Measurements from ENCODE around the gene TAF1A.
"Not testable (repeated sequence)": the region's sequence is repeated elsewhere in the genome, so short reads cannot be mapped to it uniquely, and the experiment has no call there.

TAF1A gene

DNA sequence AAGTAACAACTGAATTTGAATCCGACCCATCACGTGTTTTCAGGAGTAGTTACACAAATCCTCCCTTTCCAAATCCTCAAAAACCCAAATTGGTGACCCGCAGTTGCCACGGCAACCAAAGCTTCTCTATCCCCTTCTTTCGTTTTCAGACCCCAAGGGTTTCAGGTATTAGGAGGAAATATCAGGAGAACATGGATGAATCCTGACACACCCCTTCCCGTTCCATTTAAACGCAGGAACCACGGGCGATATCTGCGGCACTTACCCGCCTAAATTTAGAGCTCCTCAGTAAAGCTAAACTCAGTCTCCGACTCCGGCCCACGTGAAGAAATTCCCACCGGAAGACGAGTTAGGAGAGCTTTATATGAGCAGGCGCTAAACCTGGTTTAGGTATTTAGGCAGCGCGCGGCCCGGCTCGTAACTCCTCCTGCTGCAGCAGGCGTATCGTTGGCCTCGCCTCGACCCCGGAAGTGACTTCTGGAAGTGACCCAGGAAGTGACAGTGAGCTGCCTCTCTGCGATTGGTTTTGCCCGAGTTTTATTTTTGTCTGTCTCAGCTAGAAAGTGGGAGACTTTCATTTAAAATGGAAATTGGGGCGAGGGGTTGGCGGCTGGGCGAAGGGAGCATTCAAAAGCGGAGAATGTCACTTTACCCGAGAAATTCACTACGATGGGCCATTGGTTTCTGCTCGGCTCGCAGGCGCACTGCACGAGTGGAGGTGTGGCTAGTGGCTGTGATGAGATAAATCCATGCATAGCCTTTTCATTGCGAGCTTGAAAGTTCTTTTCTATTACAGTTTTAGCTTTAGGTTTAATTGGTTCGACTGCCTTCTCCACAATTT, at the start of gene TAF1A:
Gene TAF1A, minus strand, starts transcription at position 472 of the 841 bp plus-strand sequence.
- DNase-seq: peak; percentile 96

DNA sequence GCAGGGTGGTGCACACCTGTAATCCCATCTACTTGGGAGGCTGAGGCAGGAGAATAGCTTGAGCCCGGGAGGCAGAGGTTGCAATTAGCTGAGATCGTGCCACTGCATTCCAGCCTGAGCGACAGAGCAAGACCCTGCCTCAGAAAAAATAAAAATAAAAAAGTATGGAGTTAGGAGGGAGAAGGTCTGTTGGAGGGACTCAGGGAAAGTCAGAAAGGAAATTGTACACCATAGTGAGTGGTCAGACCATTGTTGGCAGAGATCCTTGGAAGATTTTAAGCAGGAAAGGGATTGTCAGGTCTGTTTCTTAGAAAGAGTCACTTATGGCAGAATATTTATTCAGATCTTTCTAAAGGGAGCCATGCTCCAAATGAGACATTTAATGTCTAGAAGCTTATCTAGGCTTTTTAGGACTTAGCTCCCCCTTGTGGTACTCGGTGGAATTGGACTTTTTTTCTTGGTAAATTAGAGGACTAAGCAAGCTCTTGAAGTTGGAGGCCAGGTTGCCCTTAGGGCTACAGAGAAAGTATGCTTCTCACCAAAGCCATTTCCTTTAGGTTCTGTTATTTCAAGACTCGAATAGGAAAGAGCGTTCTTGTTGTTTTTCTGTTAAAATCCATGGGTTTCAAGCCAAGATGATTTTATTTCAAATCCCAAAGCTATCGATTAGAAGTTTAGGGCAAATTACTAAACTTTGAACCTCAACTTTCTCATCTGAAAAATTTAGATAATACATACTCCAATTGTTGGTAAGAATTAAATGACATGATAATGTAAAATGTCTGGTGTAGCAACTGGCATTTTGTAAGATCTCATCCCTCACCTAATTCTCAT, 44.7 kb upstream of the TAF1A start:
- peak; percentile 88 for DNase-seq

DNA sequence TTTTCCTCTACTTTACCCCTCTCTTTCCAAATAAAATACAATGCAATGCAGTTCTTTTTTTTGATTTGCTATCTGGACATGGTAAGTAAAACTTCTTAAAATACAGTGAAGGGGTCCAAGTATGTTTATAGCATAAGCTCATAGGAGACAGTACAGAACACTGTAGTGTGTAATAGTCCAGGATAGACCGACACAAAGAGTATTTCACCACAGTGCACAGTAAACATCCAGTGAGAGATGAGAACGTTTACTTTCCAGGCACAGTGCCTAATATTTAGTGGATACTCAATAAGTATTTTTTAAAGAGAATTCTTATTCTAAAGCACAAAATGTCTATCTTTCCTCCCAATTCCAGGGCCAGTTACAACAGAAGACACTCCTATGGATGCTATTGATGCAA, 43.0 kb upstream of the TAF1A start:
- DNase-seq: no peak

DNA sequence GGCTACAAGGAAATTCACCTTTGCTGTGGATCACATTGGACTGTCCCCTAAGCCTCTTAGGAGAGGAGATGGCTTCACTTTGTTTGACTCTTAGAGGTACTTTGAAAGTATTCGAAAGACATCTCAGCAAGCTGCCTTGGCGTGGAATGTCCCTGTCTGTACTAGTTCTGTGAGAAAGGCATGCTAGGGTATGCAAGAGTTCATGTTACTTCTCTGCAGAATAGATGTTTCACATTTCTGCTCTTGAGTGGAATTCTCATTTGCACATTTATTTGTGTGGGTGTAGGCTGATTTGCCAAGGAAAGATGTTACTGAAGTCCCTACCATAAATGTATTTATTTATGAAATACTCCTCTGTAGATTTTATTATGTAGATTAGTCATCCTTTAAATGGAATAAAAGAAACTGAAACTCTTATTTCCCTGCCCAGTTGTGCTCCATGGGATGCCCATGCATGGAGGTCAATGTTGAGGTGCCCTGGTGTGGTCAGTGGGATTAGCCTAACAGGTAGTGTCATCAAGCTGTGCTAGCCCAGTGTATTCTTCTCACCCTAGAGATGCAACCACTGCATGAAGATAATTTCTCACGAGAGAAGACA, 42.0 kb upstream of the TAF1A start:
- DNase-seq: no peak

DNA sequence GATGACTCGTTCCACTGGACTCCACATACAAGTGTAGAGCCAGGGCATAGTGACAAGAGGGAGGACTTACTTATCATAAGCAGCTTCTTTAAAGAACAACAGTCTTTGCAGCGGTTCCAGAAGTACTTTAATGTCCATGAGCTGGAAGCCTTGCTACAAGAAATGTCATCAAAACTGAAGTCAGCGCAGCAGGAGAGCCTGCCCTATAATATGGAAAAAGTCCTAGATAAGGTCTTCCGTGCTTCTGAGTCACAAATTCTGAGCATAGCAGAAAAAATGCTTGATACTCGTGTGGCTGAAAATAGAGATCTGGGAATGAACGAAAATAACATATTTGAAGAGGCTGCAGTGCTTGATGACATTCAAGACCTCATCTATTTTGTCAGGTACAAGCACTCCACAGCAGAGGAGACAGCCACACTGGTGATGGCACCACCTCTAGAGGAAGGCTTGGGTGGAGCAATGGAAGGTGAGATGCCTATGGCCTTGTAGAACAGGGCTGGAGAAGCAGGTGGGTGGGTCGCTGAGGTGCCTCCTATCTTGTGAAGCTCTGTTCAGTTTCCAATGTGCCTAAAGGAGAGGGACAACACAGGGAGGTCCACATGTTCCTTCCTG, 40.3 kb upstream of the TAF1A start:
- no peak for DNase-seq

DNA sequence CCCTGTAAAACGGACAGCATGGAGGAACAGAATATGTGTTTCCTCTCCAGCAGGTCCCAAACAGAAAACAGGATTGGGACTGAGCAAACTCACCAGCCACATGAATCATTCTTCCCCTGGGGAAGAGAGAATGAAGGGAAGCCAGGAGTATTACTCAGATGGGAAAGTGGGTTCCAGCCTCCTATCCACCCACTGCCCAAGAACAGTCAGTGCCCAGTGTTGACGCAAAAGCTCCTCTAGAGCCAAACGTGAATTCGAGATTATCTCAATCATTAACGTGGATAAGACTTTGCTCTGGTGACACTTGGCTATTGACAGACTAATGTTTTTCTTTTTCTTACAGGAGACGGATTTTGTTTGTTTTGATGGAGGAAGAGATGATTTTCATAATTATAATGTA, 37.5 kb upstream of the TAF1A start:
- no peak for DNase-seq

DNA sequence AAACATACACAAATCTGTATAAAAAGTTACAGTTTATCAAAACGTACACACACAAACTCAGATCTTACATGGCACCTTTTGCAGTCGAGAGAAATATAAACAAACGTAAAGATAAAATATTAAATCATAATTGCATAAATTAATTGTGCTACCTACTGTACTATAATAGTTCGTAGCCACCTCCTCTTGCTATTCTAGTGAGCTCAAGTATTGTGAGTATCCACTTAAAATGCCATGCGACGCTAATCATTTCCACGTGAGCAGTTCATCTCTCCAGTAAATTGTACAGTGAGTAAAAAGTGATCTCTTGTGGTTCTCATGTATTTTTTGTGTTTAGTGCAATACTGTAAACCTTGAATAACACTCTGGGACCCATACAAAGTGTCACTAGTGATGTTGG, 34.5 kb upstream of the TAF1A start:
- no peak for DNase-seq

DNA sequence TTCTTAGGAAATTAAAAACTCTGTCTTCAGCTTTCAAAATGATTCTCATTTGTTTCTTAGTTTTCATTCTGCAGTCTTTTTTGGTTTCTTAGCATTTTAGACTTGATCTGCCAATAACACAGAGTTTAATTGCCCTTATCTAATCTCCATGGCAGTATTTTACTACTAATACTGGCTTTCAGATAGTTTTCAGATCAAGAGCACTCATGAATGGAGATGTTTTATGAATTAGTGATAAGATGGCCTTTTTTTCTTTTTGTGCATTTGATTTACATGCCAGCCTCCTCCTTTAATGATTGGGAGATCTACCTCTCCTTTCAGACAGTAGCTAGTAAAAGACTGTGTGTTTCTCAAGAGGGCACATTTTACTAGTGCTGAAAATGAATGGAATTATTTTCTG, 33.7 kb upstream of the TAF1A start:
- DNase-seq: no peak

DNA sequence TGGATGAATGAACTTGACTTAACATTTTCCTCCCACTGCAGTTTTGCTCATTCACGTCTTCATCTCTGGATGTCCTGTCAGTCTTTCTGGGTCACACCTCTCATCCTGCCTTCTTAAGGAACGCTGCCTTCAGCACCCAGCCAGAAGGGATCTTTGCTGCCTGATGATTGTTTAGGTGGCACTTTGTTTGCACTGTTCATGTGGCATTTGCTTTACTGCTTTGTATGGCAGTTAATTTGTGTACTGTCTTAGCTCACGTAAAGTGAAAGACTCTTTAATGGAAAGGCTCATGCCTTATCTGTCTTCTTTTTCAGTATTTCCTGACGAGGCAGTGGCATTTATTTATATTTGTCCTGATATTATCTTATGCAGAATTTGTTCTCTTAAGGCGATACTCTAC, 33.0 kb upstream of the TAF1A start:
- DNase-seq: no peak

DNA sequence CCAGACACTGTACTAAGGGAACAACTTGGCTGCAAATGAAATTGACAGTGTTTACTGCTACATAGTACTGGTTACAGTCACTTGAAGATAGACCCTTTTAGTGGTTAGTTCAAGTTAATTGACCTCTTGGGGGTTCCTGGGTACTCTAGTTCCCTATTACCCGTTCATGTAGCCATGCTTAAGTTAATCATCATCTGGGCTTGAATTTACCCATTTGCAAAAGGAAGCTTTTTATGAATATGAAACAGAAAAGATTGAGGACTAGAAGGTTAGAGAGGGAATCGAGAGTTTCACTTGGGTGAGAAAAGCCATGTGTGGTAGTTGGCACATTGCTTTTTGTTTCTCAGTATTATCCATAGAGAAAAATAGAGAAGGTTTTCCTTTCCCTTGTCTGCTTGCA, 30.8 kb upstream of the TAF1A start:
- no peak for DNase-seq

DNA sequence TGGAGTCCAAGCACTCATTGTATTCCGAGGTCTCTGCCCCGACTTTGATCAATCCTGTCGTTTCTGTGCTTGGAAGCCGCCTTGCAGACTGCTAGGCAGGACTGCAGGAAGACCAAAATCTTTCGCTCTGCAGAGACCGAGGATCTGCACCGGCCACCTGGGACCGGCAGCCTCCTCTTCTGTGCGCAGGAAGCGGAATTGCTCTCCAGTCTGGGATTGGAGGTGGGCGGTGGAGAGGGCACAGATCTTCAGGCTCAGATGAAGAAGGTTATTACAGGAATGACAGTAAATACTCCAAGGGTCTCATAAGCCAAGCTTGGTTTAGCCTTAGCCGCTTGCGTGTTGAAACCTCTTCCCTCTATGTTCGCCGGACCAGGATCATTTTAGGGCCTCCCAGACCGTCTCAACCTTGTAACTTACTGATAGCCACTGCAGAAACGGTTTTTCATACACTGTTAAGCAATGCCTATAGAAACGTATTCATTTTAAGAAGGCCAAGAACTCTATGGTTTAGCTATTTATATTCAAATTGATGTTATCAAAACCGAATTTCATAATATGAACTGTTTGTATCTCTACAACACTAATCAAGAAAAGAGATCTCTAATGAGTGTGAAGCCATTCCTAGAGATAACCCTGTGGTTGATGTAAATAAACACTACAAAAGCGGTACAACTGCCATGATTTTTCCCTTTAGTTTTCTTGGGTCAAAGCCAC, 29.3 kb upstream of the TAF1A start:
- peak; percentile 64 for DNase-seq

DNA sequence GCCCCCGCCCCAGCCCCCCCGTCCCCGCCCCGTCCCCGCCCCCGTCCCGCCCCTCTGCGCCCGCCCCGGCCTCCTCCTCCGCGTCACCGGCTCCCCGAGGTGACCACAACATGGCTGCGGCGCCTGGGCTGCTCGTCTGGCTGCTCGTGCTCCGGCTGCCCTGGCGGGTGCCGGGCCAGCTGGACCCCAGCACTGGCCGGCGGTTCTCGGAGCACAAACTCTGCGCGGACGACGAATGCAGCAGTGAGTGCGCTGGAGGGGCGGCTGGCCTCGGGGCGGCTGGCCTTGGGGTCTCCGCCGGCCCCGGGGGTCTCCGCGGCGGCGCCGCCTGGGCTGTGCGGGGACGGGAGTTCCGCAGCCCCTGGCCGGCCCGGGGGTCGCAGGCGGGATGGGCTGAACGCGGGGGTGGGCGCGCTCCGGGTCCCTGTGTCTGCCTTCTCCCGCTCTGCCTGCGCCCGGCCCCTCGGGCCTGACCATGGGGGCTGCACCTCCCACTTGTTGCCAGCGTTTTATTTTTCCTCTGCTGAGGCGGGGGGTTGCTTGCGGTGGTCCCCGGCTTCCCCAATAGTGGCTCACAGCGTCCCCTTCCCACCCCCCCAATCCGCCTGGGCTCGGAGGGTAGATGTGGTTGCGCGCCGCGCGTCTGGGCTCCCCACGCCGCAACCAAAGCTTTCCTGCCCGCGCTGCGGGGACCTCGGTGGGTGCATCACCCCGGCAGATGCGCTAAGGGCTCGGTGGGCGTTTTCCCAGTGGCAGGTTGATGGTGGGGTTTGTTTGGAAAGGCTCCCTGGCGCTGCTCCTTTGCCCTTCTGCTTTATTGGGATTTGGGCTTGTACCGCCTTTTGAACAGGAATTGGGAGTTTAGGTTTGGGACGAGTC, 28.5 kb upstream of the TAF1A start, which contains the start of gene MIA3:
Gene MIA3, plus strand, starts transcription at position 97 of the 879 bp plus-strand sequence. Its CDS starts 14 bp downstream, at position 111.
- peak; percentile 95 for DNase-seq

DNA sequence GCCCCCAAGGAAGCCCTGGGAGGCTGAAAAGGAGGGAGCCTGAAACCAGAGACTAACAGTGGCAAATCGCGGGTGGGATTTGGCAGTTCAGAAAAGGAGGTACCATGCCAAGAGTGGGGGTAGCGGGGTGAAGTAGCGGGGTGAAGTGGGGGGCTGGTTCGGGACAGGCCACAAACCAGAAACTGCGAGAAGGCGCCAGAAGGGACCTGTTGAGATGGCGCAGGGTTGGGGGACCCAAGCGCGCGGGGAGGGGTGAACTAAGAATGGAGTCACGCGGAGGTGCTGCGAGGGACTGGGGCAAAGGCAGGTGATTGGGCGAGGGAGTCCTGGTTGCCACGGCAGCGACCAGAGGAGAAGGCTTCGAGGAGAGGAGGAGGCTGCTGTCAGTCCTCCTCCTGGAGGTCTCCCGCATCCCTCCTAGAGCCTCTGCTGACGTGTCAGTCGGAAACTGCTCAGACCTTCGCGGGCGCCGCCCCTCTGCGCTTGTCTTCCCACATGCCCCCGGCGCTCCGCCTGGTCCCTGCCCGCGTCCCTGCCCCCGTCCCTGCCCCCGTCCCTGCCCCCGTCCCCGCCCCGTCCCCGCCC, 27.7 kb upstream of the TAF1A start:
- DNase-seq: peak; percentile 99

DNA sequence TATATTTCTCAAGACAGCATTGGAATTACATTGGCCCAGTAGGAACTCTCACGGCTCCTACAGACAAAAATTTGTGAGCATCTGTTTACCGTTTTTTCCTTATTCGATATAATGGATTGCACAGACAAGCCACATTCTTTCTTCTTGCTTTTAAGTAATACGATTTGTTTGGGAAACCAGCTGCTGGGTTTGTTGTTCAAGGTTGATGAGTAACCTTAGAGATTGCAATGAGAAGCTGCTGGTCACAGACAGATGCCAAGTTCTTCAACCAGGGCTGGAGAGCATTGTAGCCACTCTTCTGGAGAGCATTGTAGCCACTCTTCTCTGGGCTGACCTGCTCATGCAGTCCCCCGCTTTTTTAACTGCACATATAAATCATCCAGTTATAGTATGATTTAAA, 26.8 kb upstream of the TAF1A start:
- DNase-seq: peak; percentile 19

DNA sequence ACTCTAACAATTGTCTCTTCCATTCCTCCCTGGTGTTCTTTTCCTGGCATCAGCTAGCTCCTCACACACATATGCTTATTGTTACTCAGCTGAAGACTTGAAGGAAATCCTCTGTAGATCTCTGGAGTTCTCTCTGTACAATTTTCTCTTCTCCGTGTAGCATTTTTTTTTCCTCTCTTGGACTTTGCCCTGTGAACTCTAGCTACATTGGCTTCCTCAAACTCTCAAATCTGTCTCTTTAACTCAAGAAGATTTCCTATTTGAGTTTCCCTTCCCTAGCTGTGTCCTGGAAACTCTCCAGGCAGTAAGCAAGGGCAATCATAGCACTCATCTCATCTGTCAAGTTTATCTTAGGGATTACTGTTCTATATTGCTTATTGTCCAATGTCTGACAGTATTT, 23.9 kb upstream of the TAF1A start:
- no peak for DNase-seq

DNA sequence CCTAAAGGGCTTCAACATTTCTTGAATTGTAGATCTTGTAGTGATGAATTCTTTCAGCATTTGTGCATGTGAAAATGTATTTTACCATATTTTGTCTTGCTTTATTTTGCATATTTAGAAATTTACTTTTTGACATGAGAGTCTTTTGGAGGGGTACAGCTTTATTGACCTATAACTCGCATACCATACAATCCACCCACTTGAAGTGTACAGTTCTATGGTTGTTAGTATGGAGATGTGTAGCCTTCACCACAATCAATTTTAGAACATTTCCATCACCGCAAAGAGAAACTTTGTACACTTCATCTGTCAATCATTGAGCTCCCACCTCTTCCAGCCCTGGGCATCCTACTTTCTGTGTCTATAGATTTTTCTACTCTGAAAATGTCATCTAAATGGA, 21.0 kb upstream of the TAF1A start:
- DNase-seq: no peak

DNA sequence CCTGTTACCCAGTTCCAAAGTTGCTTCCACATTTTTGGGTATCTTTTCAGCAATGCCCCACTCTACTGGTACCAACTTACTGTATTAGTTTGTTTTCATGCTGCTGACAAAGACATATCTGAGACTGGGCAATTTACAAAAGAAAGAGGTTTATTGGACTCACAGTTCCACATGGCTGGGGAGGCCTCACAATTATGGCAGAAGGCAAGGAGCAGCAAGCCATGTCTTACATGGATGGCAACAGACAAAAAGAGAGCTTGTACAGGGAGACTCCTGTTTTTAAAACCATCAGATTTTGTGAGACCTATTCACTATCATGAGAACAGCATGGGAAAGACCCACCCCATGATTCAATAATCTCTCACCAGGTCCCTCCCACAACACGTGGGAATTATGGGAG, 19.4 kb upstream of the TAF1A start:
- DNase-seq: not testable (repeated sequence)

DNA sequence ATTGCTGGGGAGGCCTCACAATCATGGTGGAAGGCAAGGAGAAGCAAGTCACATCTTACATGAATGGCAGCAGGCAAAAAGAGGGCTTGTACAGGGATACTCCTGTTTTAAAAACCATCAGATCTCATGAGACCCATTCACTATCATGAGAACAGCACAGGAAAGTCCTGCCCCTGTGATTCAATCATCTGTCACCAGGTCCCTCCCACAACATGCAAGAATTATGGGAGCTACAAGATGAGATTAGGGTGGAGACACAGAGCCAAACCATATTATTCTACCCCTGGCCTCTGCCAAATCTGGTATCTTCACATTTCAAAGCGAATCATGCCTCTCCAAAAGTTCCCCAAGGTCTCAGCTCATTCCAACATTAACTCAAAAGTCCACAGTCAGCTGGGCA, 17.0 kb upstream of the TAF1A start:
- no peak for DNase-seq

DNA sequence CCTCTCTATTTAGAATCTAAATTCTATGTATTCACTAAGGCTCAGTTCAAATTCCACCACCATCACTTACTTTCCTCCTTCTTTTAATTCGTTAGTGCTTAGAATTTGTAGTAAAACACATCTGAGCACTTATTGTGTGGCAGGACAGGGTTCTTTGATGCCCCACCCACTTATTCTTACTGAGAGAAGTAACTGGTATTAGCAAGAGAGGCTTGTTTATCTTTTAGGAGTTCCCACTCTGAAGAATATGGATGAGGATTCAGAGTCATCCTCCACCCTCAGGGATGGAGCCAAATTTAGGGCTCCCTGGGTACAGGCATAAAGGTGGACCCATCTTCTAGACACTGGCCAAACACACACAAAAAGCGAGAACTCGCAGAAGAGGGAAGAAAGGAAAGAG, 11.5 kb upstream of the TAF1A start:
- DNase-seq: no peak

DNA sequence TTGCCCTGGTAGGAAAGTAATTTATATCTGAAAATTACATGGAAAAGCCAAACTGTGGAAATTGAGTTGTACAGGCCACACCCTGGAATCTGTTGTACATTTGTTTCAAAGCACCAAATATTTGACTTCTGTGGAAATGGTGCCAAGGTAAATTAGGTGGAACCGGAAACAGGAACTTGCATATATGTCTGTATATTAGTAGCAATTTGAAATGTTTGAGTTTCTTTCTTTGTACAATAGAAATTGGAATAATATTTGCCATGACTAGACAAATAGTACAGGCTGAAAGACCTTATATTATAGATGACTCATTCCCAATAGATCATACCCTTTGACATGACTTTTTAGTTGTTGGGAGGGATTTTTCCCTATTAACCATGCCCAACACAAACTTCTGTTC, 10.5 kb upstream of the TAF1A start:
- DNase-seq: peak; percentile 87

DNA sequence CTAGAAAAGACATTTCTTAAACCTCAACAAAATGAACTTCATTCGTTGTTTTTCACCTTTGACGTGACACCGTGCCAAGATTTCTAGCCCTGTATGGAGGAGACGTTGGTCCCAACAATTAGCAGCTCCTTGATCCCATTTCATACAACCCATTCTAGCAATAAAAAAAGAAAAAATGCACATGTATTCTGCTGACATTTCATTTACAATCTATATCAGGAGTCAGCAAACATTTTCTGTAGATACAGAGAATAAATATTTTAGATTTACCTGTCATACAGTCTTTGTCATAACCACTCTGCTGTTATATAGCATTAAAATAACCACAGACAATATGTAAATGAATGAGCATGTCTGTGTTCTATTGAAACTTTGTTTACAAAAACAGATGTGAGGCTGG, 7.0 kb upstream of the TAF1A start:
- no peak for DNase-seq
